GM19395 (cell line): ENCODE data around the gene COX19.

Source experiments
- ATAC-seq: cut with Tn5 transposase; IDR thresholded peaks from one replicate; pipeline ENCODE4 v1.9.1; 2021; ENCODE audit warnings: mild to moderate bottlenecking, moderate library complexity; ENCODE audit not compliant: unreplicated experiment

COX19 gene

GRCh38 chr7:974820-975681, at the start of gene COX19:
Gene COX19, minus strand, starts transcription at chr7:975549. Its CDS starts 40 bp downstream, at chr7:975509.
- ATAC-seq = peak; percentile 83

GRCh38 chr7:1024331-1024841, 49.0 kb upstream of the COX19 start:
- ATAC-seq = peak; percentile 51

GRCh38 chr7:1022801-1023465, 47.6 kb upstream of the COX19 start:
- no peak for ATAC-seq

- ATAC-seq = no peak
Observed at GRCh38 chr7:1022356-1022755, 47.0 kb upstream of the COX19 start.

GRCh38 chr7:1021931-1022330, 46.6 kb upstream of the COX19 start:
- ATAC-seq = no peak

GRCh38 chr7:1021366-1021765, 46.0 kb upstream of the COX19 start:
- no peak for ATAC-seq

GRCh38 chr7:1020849-1021251, 45.5 kb upstream of the COX19 start:
- ATAC-seq = no peak

- ATAC-seq = no peak
Observed at GRCh38 chr7:1019789-1020610, 44.7 kb upstream of the COX19 start.

- ATAC-seq = no peak
Observed at GRCh38 chr7:1019255-1019785, 44.0 kb upstream of the COX19 start.

- no peak for ATAC-seq
Observed at GRCh38 chr7:1018334-1018695, 43.0 kb upstream of the COX19 start.

- ATAC-seq = no peak
Observed at GRCh38 chr7:1017586-1018333, 42.4 kb upstream of the COX19 start.

GRCh38 chr7:1016577-1017531, 41.5 kb upstream of the COX19 start:
- ATAC-seq = no peak

GRCh38 chr7:1015196-1016121, 40.1 kb upstream of the COX19 start:
- ATAC-seq = no peak

GRCh38 chr7:1014681-1015080, 39.3 kb upstream of the COX19 start:
- ATAC-seq = no peak

- ATAC-seq = no peak
Observed at GRCh38 chr7:1013581-1013980, 38.2 kb upstream of the COX19 start.

GRCh38 chr7:1012716-1013095, 37.4 kb upstream of the COX19 start:
- no peak for ATAC-seq

- ATAC-seq = no peak
Observed at GRCh38 chr7:1012004-1012715, 36.8 kb upstream of the COX19 start.
